GM19372 (cell line): ENCODE results near the gene TMX2.
"Not testable (repeated sequence)": the region's sequence is repeated elsewhere in the genome, so short reads cannot be mapped to it uniquely, and the experiment has no call there.

ENCODE experiments used
- ATAC-seq: cut with Tn5 transposase; IDR thresholded peaks from one replicate; pipeline ENCODE4 v1.9.1; 2021; ENCODE audit warnings: mild to moderate bottlenecking, low read depth, moderate library complexity; ENCODE audit not compliant: unreplicated experiment

Gene TMX2

GRCh38 chr11:57711414-57712255 lies 758 bp upstream of the TMX2 start, which contains the start of gene MED19:
Gene MED19 (minus strand): TSS chr11:57712215. CDS start chr11:57712179, 36 bp downstream.
- ATAC-seq, result peak; percentile 44

- ATAC-seq, result no peak
These were observed 1.4 kb downstream of the TMX2 start for GRCh38 chr11:57713835-57714234.

DNA sequence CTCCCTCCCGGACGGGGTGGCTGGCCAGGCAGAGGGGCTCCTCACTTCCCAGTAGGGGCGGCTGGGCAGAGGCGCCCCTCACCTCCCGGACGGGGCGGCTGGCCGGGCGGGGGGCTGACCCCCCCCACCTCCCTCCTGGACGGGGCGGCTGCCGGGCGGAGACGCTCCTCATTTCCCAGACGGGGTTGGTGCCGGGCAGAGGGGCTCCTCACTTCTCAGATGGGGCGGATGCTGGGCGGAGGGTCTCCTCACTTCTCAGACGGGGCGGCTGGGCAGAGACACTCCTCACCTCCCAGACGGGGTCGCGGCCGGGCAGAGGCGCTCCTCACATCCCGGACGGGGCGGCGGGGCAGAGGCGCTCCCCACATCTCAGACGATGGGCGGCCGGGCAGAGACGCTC lies 4.3 kb downstream of the TMX2 start:
- ATAC-seq, result not testable (repeated sequence)

DNA sequence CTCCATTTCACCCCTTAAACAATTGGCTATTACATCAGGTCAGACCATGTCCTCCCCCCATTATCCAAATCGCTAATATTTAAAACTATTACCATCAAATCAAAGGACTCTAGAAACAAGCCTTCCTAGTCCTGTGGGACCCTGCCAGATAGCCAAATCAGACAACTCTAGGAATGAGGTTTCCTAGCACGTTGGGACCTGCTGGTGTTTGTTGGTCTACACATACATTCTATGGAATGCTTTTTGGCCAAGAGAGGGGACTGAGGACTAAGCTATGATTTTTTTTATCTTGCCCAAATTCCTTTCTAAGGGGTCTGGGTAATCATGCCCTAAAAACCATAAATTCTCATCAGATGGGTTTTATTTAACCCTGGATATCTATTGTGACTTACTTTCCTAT lies 14.8 kb downstream of the TMX2 start:
- ATAC-seq, result no peak

DNA sequence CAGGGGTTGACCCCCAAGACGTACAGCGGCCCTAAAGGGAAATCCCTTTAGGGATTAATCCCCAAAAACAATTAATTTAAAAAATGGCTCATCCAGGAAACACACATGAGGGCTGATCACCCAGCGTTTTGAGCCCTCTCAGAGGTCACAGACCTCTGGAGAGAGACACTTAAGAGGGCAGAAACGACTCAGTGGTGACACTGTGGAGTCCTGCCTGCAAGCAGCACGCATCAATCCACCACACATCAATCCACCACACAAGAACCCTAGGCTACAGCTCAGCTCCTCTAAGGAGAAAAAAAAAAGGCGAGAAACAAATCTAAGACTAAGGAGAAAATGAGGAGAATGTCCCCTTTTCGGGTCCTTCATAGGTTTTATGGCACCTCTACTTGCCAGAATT lies 16.4 kb downstream of the TMX2 start:
- no peak for ATAC-seq

- no peak for ATAC-seq
These were observed 17.1 kb downstream of the TMX2 start for GRCh38 chr11:57729479-57729878.

DNA sequence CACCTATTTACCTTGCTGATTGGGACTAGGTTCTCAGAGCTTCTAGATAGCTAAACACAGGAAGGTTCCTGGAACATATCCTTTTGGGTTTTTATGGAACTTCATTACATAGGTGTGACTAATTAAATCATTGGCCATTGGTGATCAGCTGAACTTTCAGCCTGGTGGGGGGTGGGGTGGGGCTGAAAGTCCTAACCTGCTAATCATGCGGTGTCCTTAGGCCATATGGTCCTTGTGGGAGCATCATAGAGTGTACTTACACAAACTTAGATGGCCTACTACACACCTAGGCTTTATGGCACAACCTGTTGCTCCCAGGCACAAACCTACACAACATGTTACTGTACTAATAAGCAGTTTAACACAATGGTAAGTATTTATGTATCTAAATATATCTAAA lies 20.3 kb downstream of the TMX2 start:
- no peak for ATAC-seq

DNA sequence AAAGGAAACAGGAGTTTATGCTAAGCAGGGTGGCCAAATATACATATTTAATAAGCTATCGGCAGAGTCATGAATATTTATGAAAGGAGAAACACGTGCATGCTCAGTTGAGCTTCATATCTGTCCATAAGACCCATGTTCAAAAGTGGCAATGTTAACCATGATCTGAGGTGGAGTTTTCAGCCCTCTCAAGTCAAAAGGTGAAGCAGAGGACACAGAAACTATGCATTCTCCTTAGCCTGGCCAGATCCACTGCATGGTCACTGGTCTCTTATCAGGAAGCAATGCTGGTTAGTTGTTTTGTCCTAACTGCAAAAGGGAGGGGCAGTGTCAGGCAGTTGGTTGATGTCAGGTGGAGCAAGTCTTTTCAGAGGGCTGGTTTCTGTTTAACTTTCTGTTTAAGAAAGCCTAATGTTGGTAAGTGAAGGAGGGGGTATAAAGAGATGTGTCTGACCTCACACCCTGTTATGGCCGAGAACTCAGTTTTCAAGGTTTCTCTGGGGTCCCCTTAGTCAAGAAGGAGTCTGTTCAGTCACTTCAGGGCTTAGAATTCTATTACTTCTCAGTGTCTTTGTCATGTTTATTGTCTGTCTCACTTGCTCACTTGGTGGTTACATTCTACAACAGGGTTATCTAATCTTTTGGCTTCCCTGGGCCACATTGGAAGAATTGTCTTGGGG lies 23.4 kb downstream of the TMX2 start:
- ATAC-seq, result no peak

- ATAC-seq, result peak; percentile 85
These were observed 29.0 kb downstream of the TMX2 start, which contains the start of gene SELENOH for GRCh38 chr11:57741132-57742086. Gene SELENOH (plus strand): TSS chr11:57741491. CDS start chr11:57741596, 105 bp downstream.

GRCh38 chr11:57742087-57742452 lies 29.7 kb downstream of the TMX2 start:
- no peak for ATAC-seq

GRCh38 chr11:57744357-57744756 lies 32.0 kb downstream of the TMX2 start:
- ATAC-seq, result no peak

DNA sequence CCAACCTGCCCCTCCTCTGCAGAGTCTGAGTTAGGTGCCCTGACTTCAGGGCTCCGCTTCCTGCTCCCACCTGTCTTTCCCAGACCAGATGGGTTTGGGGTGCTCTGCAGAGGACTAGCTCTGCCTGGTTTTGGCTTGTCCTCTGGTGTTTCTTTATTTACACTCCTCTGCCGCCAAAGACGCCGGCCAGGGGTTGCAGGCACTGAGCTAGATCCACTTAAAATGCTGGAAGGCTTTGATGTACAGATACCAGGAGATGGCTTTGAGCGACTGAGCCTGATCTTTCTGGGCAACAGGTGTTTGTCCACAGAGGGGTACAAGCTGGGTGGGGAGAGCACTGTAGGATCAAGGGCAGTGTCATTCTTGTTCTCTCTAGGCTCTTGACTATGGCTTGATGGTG lies 32.8 kb downstream of the TMX2 start:
- no peak for ATAC-seq

GRCh38 chr11:57746920-57747319 lies 34.5 kb downstream of the TMX2 start:
- ATAC-seq, result no peak

- no peak for ATAC-seq
These were observed 38.8 kb downstream of the TMX2 start for GRCh38 chr11:57751176-57751575.

DNA sequence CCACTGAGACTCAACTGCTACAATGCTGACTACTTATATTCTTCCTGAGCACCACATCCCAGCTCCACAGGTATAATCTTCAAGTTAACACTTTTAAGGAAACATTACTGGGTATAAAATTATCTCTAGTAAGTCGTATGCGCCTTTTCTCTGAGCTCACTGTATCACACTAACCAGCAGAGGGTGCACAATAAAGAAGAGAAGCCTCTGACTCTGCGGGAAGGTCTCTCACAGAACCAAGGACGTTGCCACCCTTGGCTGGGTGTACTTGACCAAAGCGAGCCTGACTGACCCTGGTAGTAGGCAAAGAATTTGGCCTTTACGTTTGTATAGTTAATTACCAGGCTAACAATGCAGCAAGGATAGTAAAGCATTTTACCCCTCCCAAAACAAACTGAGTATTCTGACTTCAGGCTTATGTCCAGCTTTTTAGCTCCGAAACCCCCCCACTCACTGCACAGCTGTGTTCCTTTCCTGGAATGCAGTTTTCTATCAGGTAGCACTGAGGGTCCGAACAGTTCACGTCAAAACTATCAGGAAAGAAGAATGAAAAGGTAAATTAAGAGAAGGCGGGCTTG lies 39.4 kb downstream of the TMX2 start, which contains the start of gene BTBD18:
BTBD18 (minus strand) TSS at position 144 of the 578 bp plus-strand sequence. CDS start 631 bp downstream, outside the sequence.
- no peak for ATAC-seq

- no peak for ATAC-seq
These were observed 40.6 kb downstream of the TMX2 start for GRCh38 chr11:57752954-57753353.

- ATAC-seq, result no peak
These were observed 45.8 kb downstream of the TMX2 start for GRCh38 chr11:57758174-57758573.

DNA sequence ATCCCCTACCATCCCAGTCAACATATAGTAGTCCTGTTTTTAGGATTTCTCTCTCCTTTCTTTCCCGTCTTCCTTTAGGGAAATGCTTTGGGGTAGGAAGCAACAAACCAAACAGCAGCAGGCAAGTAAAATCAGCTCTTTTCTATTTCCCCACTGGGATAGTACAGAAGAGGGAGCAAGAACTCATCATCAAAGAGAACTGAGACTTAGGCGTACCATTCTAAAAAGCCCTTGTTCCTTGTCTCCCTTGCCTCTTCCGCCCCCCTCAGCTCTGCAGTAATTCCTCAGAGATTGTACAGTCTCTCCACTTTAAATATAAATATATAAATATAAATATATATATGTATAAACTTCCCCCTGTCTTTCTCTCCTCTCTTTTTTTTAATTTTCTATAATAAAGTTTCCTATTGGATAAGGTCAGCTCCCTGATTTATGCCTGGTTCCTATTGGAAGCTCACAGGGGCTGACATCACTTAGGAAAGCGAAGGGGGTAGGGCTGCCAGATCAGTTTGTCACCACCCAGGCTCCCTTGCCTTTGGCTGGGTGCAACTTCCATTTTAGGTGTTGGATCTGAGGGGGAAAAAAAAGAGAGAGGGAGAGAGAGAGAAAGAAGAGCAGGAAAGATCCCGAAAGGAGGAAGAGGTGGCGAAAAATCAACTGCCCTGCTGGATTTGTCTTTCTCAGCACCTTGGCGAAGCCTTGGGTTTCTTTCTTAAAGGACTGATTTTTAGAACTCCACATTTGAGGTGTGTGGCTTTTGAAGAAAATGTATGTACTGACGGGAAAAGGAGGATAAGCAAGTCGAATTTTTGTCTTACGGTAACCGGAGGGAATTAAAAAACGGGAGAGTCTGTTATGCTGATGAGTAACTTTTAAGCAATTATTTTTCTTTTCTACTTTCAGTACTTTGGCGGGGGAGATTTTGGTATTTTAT lies 49.2 kb downstream of the TMX2 start, which contains the start of gene CTNND1:
CTNND1 (plus strand) TSS at position 502 of the 934 bp plus-strand sequence. CDS start 29,677 bp downstream, outside the sequence.
- no peak for ATAC-seq
